Spleen (tissue), 11 donors: ENCODE measurements around the gene MRGPRD. TPM values are rescaled to one million over a fixed set of nuclear protein-coding genes. Genes with fewer than 3 reads are reported as not detected.
A peak's percentile ranks its signal among the peaks of the same experiment; 100 is the strongest.

ENCODE experiments used
- DNase-seq: peaks from one replicate; pipeline ENCODE4 v3.0.0-alpha.2; 2020
- H3K27ac ChIP-seq, 8 donors: fragments of 200-600 bp; sonication (generic) in 7 of 8; 1 replicate in 4 of 8; 2 replicates in 4 of 8; pipeline versions ENCODE4 v1.5.0 to v1.8.0; 2016 to 2021; ENCODE audit warnings: inconsistent platforms in 4 of 8, mild to moderate bottlenecking in 4 of 8, moderate library complexity in 1 of 8
- H3K27me3 ChIP-seq, 7 donors: fragments of 200-600 bp; sonication (generic) in 6 of 7; replicated peaks in 1 of 7; 1 replicate in 4 of 7; 2 replicates in 3 of 7; pipeline versions ENCODE4 v1.5.0 to v1.8.0; 2016 to 2021; ENCODE audit warnings: inconsistent platforms in 3 of 7, mild to moderate bottlenecking in 1 of 7
- H3K36me3 ChIP-seq, 6 donors: fragments of 200-600 bp; sonication (generic) in 5 of 6; 1 replicate in 4 of 6; 2 replicates in 2 of 6; pipeline versions ENCODE4 v1.5.0 to v1.8.0; 2016 to 2021; ENCODE audit warnings: inconsistent platforms in 2 of 6
- H3K4me1 ChIP-seq, 6 donors: fragments of 200-600 bp; sonication (generic) in 5 of 6; 1 replicate in 3 of 6; 2 replicates in 3 of 6; pipeline versions ENCODE4 v1.5.0 to v1.8.0; 2016 to 2021; ENCODE audit warnings: inconsistent platforms in 3 of 6
- H3K4me3 ChIP-seq, 8 donors: fragments of 200-600 bp; sonication (generic) in 7 of 8; 1 replicate in 4 of 8; 2 replicates in 4 of 8; pipeline versions ENCODE4 v1.5.0 to v1.8.0; 2016 to 2021; ENCODE audit warnings: inconsistent platforms in 4 of 8, mild to moderate bottlenecking in 4 of 8, moderate library complexity in 2 of 8
- H3K9me3 ChIP-seq, 8 donors: fragments of 200-600 bp; sonication (generic) in 7 of 8; 1 replicate in 4 of 8; 2 replicates in 4 of 8; pipeline versions ENCODE4 v1.5.0 to v1.8.0; 2016 to 2021; ENCODE audit warnings: inconsistent platforms in 4 of 8
- CTCF ChIP-seq, 11 experiments: fragments of 200-600 bp in 7 of 11; fragments of 450-650 bp in 4 of 11; sonication (generic) in 4 of 11; IDR thresholded peaks in 8 of 11; conservative IDR thresholded peaks in 3 of 11; 1 replicate in 7 of 11; 2 replicates in 4 of 11; pipeline versions ENCODE4 v1.4.0 to v1.8.0; 2016 to 2021; ENCODE audit warnings: antibody characterized with exemption in 11 of 11, inconsistent platforms in 4 of 11, mild to moderate bottlenecking in 1 of 11
- POLR2A ChIP-seq, 3 donors: fragments of 450-650 bp; IDR thresholded peaks; one replicate each; pipeline ENCODE4 v1.5.1; 2017; ENCODE audit warnings: antibody characterized with exemption in 3 of 3, mild to moderate bottlenecking in 1 of 3
- POLR2AphosphoS5 ChIP-seq, 3 donors: sonication (generic); formaldehyde crosslinking; IDR thresholded peaks; one replicate each; pipeline ENCODE4 v1.5.1; 2017; ENCODE audit warnings: antibody characterized with exemption in 3 of 3
- WGBS, 5 donors: extraction: QIAGEN DNeasy Blood & Tissue Kit in 3 of 5; methylation state at CpG; one replicate each; pipeline versions ENCODE4 v1.1.5 to v1.1.7; 2013 to 2018; 5-methylcytosine and 5-hydroxymethylcytosine counted together
- intact Hi-C: fragments of 100-400 bp; cut with DNase I; formaldehyde crosslinking; loops from one replicate; pipeline ENCODE4 v1.15.0; 2023; ENCODE audit warnings: low total_unique reads
- polyA plus RNA-seq, 3 donors: library from polyadenylated mRNA; stranded (reverse); fragments of 200-250 nt; gene quantifications; one replicate each; pipeline ENCODE4 v1.2.1, GENCODE V29; 2013
- total RNA-seq, 7 donors: library from RNA; depleted of rRNA in 3 of 7; stranded (reverse); fragments of >200 nt in 3 of 7; fragmentation: NEBNext Ultra II Directional in 4 of 7; extraction: Animal tissue kit (Norgen Biotek cat#: 25700) in 4 of 7; gene quantifications; one replicate each; pipeline versions ENCODE4 v1.1.0 to v1.2.1, GENCODE V29; 2016 to 2021
- donor health status: healthy with polysubstance abuse.
- donor health status: DM: no; HTN: no; CAD: no; lungs with moderate emphysema.
- donor health status: DM: no; HTN: no; CAD: no.
- donor health status: Bipolar disorder and iron deficiency.
- donor health status: healthy.
- donor health status: DM: no; HTN: no; CAD: no.
- donor health status: DM: yes; HTN: yes; CAD: no.

The MRGPRD gene
- total and polyA plus RNA-seq, 10 donors = not detected

GRCh38 chr11:68935516-68936357 is 45.0 kb downstream of the MRGPRD start:
- no peaks in the 10 kb centered on the region for H3K27me3 ChIP-seq
- TF ChIP-seq POLR2A (IDR thresholded peaks at IDR 0.05) (no peak), POLR2AphosphoS5 (IDR thresholded peaks at IDR 0.05) (no peak), CTCF (IDR thresholded peaks at IDR 0.05 in 8 of 11, conservative IDR thresholded peaks at IDR 0.05 in 3 of 11) (no peak)
- intact Hi-C loops = no loop called here
- no peak overlapping the region for H3K27ac ChIP-seq
- peak; percentile 64 for DNase-seq
- H3K4me3 ChIP-seq = no peak overlapping the region
- peaks cover 0 to 100% (median 82%) of the 10 kb centered on the region in 6 donors for H3K36me3 ChIP-seq
- H3K9me3 ChIP-seq = no peaks in the 10 kb centered on the region
- WGBS, 5 donors = 94 to 99% (median 96%) methylated on average over 23 to 29 of the region's 29 CpGs
- no peaks in the 10 kb centered on the region for H3K4me1 ChIP-seq

DNA sequence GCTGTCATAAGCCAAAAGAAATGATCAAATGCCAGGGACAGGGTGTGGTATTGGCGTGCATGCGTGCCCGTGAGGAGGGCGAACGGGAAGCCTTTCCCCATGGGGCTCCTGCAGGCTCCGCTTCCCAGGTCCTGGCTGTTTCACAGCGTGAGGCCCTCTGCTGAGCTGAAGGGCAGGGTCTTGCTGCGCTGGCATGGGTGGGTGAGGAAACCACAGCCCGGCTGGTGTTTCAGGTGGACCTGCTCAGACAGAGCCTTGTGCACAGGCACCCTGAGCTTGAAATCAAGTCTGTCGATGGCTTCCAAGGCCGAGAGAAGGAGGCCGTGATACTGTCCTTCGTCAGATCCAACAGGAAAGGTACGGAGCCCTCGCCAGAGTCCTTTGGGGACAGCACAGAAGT is 45.7 kb downstream of the MRGPRD start:
- Histone ChIP-seq H3K27me3 (no peaks in the 10 kb centered on the region), H3K27ac (no peak overlapping the region), H3K4me1 (no peaks in the 10 kb centered on the region), H3K36me3 (peaks cover 0 to 100% (median 85%) of the 10 kb centered on the region in 6 donors), H3K9me3 (no peaks in the 10 kb centered on the region), H3K4me3 (no peak overlapping the region)
- DNase-seq = peak; percentile 59
- no peak for TF ChIP-seq POLR2AphosphoS5 (IDR thresholded peaks at IDR 0.05)
- no peak for TF ChIP-seq CTCF (IDR thresholded peaks at IDR 0.05 in 8 of 11, conservative IDR thresholded peaks at IDR 0.05 in 3 of 11)
- no peak for TF ChIP-seq POLR2A (IDR thresholded peaks at IDR 0.05)
- 95 to 98% (median 96%) methylated on average over 15 of the region's 15 CpGs for WGBS, 5 donors
- intact Hi-C loops = no loop called here

- H3K27me3 ChIP-seq = no peaks in the 10 kb centered on the region
- peaks cover 0 to 100% (median 85%) of the 10 kb centered on the region in 6 donors for H3K36me3 ChIP-seq
- intact Hi-C loops = no loop called here
- no peaks in the 10 kb centered on the region for H3K9me3 ChIP-seq
- no peak for TF ChIP-seq CTCF (IDR thresholded peaks at IDR 0.05 in 8 of 11, conservative IDR thresholded peaks at IDR 0.05 in 3 of 11)
- no peak for TF ChIP-seq POLR2A (IDR thresholded peaks at IDR 0.05)
- no peak for TF ChIP-seq POLR2AphosphoS5 (IDR thresholded peaks at IDR 0.05)
- no peak overlapping the region for H3K4me3 ChIP-seq
- WGBS, 5 donors = 92 to 98% (median 96%) methylated on average over 8 to 13 of the region's 13 CpGs
- DNase-seq = peak; percentile 33
- H3K4me1 ChIP-seq = no peaks in the 10 kb centered on the region
- H3K27ac ChIP-seq = no peak overlapping the region
Observed at GRCh38 chr11:68934666-68935065, 46.1 kb downstream of the MRGPRD start.

DNA sequence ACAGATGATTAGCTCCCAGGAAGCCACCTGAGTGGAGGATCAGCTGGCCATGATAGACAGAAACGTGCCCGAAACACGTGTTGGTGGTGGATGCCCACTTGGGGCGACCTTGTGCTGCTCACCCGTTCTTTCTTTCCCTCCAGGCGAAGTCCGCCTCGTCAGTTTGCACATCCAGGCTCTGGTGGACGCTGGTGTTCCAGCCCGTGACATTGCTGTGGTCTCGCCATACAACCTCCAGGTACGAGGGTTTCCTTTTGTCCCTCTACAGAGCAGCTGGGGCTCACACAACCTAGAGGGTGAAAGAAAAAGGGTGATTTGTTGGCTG is 46.5 kb downstream of the MRGPRD start:
- Histone ChIP-seq H3K4me1 (no peaks in the 10 kb centered on the region), H3K36me3 (peaks cover 0 to 100% (median 85%) of the 10 kb centered on the region in 6 donors), H3K27ac (no peak overlapping the region), H3K4me3 (no peak overlapping the region), H3K9me3 (no peaks in the 10 kb centered on the region), H3K27me3 (no peaks in the 10 kb centered on the region)
- DNase-seq = peak; percentile 43
- no peak for TF ChIP-seq POLR2AphosphoS5 (IDR thresholded peaks at IDR 0.05)
- no peak for TF ChIP-seq POLR2A (IDR thresholded peaks at IDR 0.05)
- TF ChIP-seq CTCF (IDR thresholded peaks at IDR 0.05 in 8 of 11, conservative IDR thresholded peaks at IDR 0.05 in 3 of 11) = no peak
- WGBS, 5 donors = 94 to 98% (median 96%) methylated on average over 12 of the region's 12 CpGs
- intact Hi-C loops = no loop called here
